Parathyroid adenoma (tissue), 2 donors: ENCODE results near the gene BMI1.

Experiments
- H2AFZ ChIP-seq: fragments of 300-600 bp; sonication (generic); one replicate; pipeline ENCODE4 v1.7.0; 2017; ENCODE audit warnings: antibody characterized with exemption, mild to moderate bottlenecking
- H3K27ac ChIP-seq: fragments of 300-600 bp; sonication (generic); one replicate; pipeline ENCODE4 v1.7.0; 2017
- H3K27me3 ChIP-seq: fragments of 300-600 bp; sonication (generic); one replicate; pipeline ENCODE4 v1.7.0; 2017; ENCODE audit warnings: low read length; ENCODE audit not compliant: control insufficient read depth, insufficient read depth
- H3K36me3 ChIP-seq: fragments of 300-600 bp; sonication (generic); one replicate; pipeline ENCODE4 v1.7.0; 2017; ENCODE audit warnings: low read length; ENCODE audit not compliant: control insufficient read depth, insufficient read depth
- H3K4me1 ChIP-seq: fragments of 300-600 bp; sonication (generic); one replicate; pipeline ENCODE4 v1.7.0; 2017; ENCODE audit warnings: control low read depth
- H3K4me2 ChIP-seq: fragments of 300-600 bp; sonication (generic); one replicate; pipeline ENCODE4 v1.7.0; 2017; ENCODE audit warnings: low read length
- H3K4me3 ChIP-seq: fragments of 300-600 bp; sonication (generic); one replicate; pipeline ENCODE4 v1.7.0; 2017; ENCODE audit warnings: low read depth, low read length
- H3K79me2 ChIP-seq: fragments of 300-600 bp; sonication (generic); one replicate; pipeline ENCODE4 v1.7.0; 2017; ENCODE audit warnings: control low read depth
- H3K9ac ChIP-seq: fragments of 300-600 bp; sonication (generic); one replicate; pipeline ENCODE4 v1.7.0; 2017; ENCODE audit warnings: mild to moderate bottlenecking
- H3K9me3 ChIP-seq: fragments of 300-600 bp; sonication (generic); one replicate; pipeline ENCODE4 v1.7.0; 2017; ENCODE audit warnings: low read length; ENCODE audit not compliant: control insufficient read depth
- TF ChIP-seq, protein P1 (sequence below): fragments of 300-600 bp; sonication (generic); IDR thresholded peaks from one replicate; pipeline ENCODE4 v1.7.0; 2017; ENCODE audit warnings: antibody characterized with exemption, mild to moderate bottlenecking
- donor health status: primary hyperparathyroidism.

BMI1 gene

DNA sequence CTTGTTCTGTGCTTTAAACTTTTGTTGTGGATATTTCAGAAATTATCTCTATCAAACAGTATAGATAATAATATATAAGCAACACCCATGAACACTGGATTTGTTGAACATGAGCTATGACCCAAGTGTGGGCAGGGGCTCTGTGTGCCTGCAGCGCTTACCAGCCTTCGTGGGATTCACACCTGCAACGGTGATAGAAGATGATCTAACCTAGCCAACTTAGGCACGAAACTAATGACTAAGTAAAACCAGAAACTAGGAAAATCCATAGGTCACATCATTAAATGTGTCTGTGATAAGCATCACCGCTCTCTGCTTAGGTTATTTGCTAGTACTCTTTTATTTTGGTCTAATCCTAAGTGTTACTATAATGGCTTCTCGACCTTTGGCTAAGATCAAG is 42.4 kb downstream of the BMI1 start:
- TF ChIP-seq, protein P1, sequence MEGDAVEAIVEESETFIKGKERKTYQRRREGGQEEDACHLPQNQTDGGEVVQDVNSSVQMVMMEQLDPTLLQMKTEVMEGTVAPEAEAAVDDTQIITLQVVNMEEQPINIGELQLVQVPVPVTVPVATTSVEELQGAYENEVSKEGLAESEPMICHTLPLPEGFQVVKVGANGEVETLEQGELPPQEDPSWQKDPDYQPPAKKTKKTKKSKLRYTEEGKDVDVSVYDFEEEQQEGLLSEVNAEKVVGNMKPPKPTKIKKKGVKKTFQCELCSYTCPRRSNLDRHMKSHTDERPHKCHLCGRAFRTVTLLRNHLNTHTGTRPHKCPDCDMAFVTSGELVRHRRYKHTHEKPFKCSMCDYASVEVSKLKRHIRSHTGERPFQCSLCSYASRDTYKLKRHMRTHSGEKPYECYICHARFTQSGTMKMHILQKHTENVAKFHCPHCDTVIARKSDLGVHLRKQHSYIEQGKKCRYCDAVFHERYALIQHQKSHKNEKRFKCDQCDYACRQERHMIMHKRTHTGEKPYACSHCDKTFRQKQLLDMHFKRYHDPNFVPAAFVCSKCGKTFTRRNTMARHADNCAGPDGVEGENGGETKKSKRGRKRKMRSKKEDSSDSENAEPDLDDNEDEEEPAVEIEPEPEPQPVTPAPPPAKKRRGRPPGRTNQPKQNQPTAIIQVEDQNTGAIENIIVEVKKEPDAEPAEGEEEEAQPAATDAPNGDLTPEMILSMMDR, result no peak
- Histone ChIP-seq H3K4me3 (no peak overlapping the region), H3K27ac (no peak overlapping the region), H3K79me2 (no peaks in the 10 kb centered on the region), H3K4me1 (no peaks in the 10 kb centered on the region), H3K36me3 (no peaks in the 10 kb centered on the region), H2AFZ (no peak overlapping the region), H3K9me3 (no peaks in the 10 kb centered on the region), H3K4me2 (no peak overlapping the region), H3K9ac (no peak overlapping the region), H3K27me3 (no peaks in the 10 kb centered on the region)

DNA sequence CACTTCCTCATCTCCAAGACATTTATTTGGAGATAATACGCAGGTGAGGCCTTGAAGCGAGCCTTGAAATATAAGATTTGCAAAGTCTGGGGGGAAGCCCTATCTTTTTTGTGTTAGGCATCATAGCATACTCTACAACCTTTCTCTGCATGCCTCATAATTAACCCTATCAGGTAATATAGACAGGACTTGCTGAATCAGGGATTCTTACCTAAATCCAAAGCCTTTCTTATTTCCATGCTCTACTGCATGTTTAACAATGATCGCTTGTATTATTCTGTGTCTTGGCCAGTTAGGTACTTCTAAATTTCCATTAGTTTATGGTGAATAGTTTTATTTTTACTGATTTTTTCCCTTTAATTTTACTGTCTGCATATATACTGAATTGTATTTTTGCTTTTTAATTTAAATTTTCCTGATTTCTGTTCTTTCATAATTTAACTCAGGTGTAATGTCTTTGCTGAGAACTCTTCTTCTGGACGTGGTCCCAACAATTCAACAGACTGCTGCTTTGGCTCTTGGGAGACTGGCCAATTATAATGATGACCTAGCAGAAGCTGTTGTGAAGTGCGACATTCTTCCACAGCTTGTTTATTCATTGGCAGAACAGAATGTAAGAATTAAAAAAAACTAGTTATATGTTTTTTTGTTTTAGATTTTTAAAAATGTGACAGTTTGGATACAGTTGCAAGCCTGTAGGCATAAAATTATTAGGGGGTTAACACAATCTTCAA is 43.7 kb downstream of the BMI1 start:
- no peaks in the 10 kb centered on the region for H3K9me3 ChIP-seq
- H3K4me2 ChIP-seq, result no peak overlapping the region
- no peak overlapping the region for H3K9ac ChIP-seq
- H3K79me2 ChIP-seq, result no peaks in the 10 kb centered on the region
- TF ChIP-seq, protein P1, result no peak
- no peak overlapping the region for H3K27ac ChIP-seq
- no peaks in the 10 kb centered on the region for H3K27me3 ChIP-seq
- H3K4me1 ChIP-seq, result no peaks in the 10 kb centered on the region
- H2AFZ ChIP-seq, result no peak overlapping the region
- no peaks in the 10 kb centered on the region for H3K36me3 ChIP-seq
- H3K4me3 ChIP-seq, result no peak overlapping the region

DNA sequence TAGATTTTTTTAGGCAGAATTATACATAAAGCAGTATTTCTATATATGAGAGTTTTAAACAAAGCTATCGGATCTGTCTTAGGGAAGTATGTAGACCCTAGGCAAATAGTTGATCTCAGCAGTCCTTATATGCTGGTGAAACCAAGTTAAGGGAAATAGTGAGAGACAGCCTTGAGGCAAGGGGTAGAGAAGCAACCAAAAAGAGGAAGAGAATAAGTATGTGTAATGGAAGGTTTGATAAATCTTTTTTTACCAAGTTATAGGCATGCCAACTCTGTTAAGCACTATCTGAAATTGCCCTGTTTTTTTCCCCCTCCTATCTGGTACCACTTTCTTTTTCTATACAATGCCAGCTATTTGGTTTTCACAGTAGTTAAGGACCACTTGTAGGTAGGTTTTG is 44.3 kb downstream of the BMI1 start:
- H3K27me3 ChIP-seq, result no peaks in the 10 kb centered on the region
- no peak overlapping the region for H3K4me2 ChIP-seq
- H3K36me3 ChIP-seq, result no peaks in the 10 kb centered on the region
- no peaks in the 10 kb centered on the region for H3K4me1 ChIP-seq
- H3K9ac ChIP-seq, result no peak overlapping the region
- no peaks in the 10 kb centered on the region for H3K79me2 ChIP-seq
- no peak overlapping the region for H2AFZ ChIP-seq
- no peaks in the 10 kb centered on the region for H3K9me3 ChIP-seq
- no peak overlapping the region for H3K4me3 ChIP-seq
- H3K27ac ChIP-seq, result no peak overlapping the region
- TF ChIP-seq, protein P1, result no peak

DNA sequence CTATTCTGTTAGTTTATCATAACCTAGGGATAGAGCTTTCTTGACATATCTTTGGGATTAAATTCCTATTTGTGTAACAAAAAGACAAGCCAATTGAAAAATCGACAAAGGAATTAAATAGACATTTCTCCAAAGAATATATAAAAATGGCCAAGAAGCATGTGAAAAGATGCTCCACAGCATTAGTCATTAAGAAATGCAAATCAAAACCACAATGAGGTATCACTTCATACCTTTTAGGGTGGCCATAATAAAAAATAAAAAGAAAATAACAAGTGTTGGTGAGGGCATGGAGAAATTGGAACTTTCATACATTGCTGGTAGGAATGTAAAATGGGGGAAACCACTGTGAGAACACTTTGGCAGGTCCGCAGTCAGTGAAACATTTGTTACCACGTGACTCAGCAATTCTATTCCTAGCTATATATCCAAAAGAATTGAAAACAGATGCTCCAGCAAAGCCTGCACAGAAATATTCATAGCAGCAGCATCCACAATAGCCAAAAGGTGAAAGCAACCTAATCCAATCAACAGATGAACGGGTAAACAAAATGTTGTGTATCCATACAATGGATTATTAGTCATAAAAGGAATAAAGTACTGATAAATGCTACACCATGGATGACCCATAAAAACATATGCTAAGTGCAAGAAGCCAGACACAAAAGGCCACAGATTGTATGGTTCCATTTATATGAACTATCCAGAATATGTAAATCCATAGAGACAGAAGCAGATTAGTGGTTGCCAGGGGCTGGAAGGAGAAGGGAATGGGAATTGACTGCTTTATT is 44.9 kb downstream of the BMI1 start:
- Histone ChIP-seq H3K9me3 (no peaks in the 10 kb centered on the region), H3K79me2 (no peaks in the 10 kb centered on the region)
- TF ChIP-seq, protein P1, result no peak

DNA sequence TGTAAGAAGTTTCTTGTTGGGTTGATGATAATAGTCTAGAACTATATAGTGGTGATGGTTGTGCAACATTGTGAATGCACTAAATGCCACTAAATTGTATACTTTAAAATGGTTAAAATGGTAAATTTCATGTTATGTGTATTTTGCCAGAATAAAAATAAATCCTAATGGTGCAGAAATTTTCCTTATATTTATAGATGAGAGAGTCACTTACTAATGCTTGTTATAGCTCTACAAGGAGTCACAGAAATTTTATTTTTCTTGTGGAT is 45.5 kb downstream of the BMI1 start:
- Histone ChIP-seq H3K36me3 (no peaks in the 10 kb centered on the region), H3K9me3 (no peaks in the 10 kb centered on the region), H3K9ac (no peak overlapping the region), H3K4me3 (no peak overlapping the region), H3K27me3 (no peaks in the 10 kb centered on the region), H3K79me2 (no peaks in the 10 kb centered on the region), H3K4me2 (no peak overlapping the region), H3K27ac (no peak overlapping the region), H3K4me1 (no peaks in the 10 kb centered on the region), H2AFZ (no peak overlapping the region)
- TF ChIP-seq, protein P1, result no peak

More for the DNA sequence above, 44.9 kb downstream of the BMI1 start:
- Histone ChIP-seq H3K4me3 (no peak overlapping the region), H3K27ac (no peak overlapping the region), H3K4me1 (no peaks in the 10 kb centered on the region), H3K27me3 (no peaks in the 10 kb centered on the region), H2AFZ (no peak overlapping the region), H3K4me2 (no peak overlapping the region), H3K9ac (no peak overlapping the region), H3K36me3 (no peaks in the 10 kb centered on the region)
